Mammary epithelial cell (primary cell): Measurements from ENCODE around the gene SPATS1.
"Not testable (repeated sequence)": the region's sequence is repeated elsewhere in the genome, so short reads cannot be mapped to it uniquely, and the experiment has no call there.

Source experiments
- EZH2 ChIP-seq: IDR thresholded peaks from 2 replicates; pipeline ENCODE4 v1.6.1; 2012; ENCODE audit warnings: low read length, inconsistent platforms, borderline replicate concordance
- TF ChIP-seq, protein P1 (sequence below), 2 donors: IDR thresholded peaks in 1 of 2; conservative IDR thresholded peaks in 1 of 2; 2 replicates each; pipeline ENCODE4 v1.5.1; 2011 to 2012; ENCODE audit warnings: inconsistent platforms in 2 of 2, low read length in 2 of 2, mild to moderate bottlenecking in 2 of 2, control low read depth in 1 of 2, low read depth in 1 of 2; ENCODE audit not compliant: insufficient read depth in 1 of 2; ENCODE audit errors: extremely low read depth in 1 of 2

DNA sequence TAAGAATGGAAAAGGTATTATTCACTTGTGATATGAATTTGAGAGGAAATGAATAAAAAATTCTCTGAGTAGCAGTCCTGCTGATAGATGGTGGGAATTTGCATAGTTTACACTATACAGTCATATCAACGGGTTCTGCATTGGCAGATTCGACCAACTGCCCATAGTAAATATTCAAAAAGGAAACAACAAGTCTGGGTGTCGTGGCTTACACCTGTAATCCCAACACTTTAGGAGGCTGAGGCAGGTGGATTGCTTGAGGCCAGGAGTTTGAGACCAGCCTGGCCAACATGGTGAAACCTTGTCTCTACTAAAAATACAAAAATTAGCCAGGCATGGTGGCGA is 8.2 kb downstream of the SPATS1 start:
- TF ChIP-seq, protein P1, sequence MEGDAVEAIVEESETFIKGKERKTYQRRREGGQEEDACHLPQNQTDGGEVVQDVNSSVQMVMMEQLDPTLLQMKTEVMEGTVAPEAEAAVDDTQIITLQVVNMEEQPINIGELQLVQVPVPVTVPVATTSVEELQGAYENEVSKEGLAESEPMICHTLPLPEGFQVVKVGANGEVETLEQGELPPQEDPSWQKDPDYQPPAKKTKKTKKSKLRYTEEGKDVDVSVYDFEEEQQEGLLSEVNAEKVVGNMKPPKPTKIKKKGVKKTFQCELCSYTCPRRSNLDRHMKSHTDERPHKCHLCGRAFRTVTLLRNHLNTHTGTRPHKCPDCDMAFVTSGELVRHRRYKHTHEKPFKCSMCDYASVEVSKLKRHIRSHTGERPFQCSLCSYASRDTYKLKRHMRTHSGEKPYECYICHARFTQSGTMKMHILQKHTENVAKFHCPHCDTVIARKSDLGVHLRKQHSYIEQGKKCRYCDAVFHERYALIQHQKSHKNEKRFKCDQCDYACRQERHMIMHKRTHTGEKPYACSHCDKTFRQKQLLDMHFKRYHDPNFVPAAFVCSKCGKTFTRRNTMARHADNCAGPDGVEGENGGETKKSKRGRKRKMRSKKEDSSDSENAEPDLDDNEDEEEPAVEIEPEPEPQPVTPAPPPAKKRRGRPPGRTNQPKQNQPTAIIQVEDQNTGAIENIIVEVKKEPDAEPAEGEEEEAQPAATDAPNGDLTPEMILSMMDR (conservative IDR thresholded peaks at IDR 0.05 in 1 of 2, IDR thresholded peaks at IDR 0.05 in 1 of 2; ENCODE audit: extremely low read depth in 1 of 2, insufficient read depth in 1 of 2, low read depth in 1 of 2, low read length in 2 of 2): not testable (repeated sequence)
- not testable (repeated sequence) for TF ChIP-seq EZH2
